HL-60 (cell line): ENCODE results near the gene SLC16A6.

Experiments
- CTCF ChIP-seq: IDR thresholded peaks from one replicate; pipeline ENCODE4 v1.5.1; 2011; ENCODE audit warnings: low read length, control low read depth, inconsistent platforms; ENCODE audit not compliant: insufficient read depth
- POLR2AphosphoS5 ChIP-seq: IDR thresholded peaks from 2 replicates; pipeline ENCODE4 v1.6.1; 2012; ENCODE audit warnings: low read depth
- REST ChIP-seq: IDR thresholded peaks from 2 replicates; pipeline ENCODE4 v1.6.1; 2012; ENCODE audit warnings: low read depth; ENCODE audit not compliant: insufficient replicate concordance

DNA sequence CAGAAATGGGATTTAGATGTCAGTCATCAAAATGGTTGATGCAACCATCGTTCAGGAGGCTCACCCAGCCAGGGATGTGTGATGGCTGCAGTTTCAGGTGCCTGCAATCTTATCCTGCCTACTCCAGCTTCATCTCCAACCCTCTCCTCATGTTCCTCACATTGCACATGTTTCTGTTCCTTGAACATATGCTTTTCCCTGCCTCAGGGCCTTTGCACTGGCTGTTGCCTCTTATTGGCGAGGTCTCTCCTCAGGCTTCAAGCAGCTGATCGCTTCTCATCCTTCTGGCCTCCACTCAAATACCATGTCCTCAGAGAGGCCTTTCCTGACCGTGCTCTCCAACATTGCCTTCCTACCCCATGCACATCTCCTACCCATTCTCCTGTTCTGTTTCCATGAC, 25.0 kb upstream of the SLC16A6 start:
- TF ChIP-seq CTCF (no peak), POLR2AphosphoS5 (no peak), REST (no peak)
